Suprapubic skin (tissue), 4 donors: ENCODE results near the gene POLD1. TPM values are rescaled to one million over a fixed set of nuclear protein-coding genes. Genes with fewer than 3 reads are reported as not detected.
A peak's percentile ranks its signal among the peaks of the same experiment; 100 is the strongest.

Experiments
- DNase-seq, 2 donors: peaks; one replicate each; pipeline ENCODE4 v3.0.0-alpha.2; 2019; ENCODE audit warnings: low spot score in 2 of 2
- H3K27ac ChIP-seq: fragments of 200-600 bp; sonication (generic); one replicate; pipeline ENCODE4 v1.5.1; 2019
- H3K27me3 ChIP-seq: fragments of 200-600 bp; sonication (generic); one replicate; pipeline ENCODE4 v1.5.1; 2019
- H3K36me3 ChIP-seq: fragments of 200-600 bp; sonication (generic); one replicate; pipeline ENCODE4 v1.5.1; 2019
- H3K4me1 ChIP-seq: fragments of 200-600 bp; sonication (generic); one replicate; pipeline ENCODE4 v1.5.1; 2019
- H3K4me3 ChIP-seq: fragments of 200-600 bp; sonication (generic); one replicate; pipeline ENCODE4 v1.5.1; 2019; ENCODE audit warnings: mild to moderate bottlenecking
- H3K9me3 ChIP-seq: fragments of 200-600 bp; sonication (generic); one replicate; pipeline ENCODE4 v1.5.1; 2019
- CTCF ChIP-seq, 2 donors: fragments of 200-600 bp in 1 of 2; fragments of 450-650 bp in 1 of 2; sonication (generic) in 1 of 2; IDR thresholded peaks; one replicate each; pipeline ENCODE4 v1.5.1; 2016 to 2019; ENCODE audit warnings: antibody characterized with exemption in 2 of 2, mild to moderate bottlenecking in 1 of 2, moderate library complexity in 1 of 2
- EP300 ChIP-seq: sonication (generic); formaldehyde crosslinking; IDR thresholded peaks from one replicate; pipeline ENCODE4 v1.6.1; 2017; ENCODE audit warnings: antibody characterized with exemption
- POLR2A ChIP-seq, 2 donors: fragments of 450-650 bp; IDR thresholded peaks; one replicate each; pipeline ENCODE4 v1.6.1; 2017; ENCODE audit warnings: antibody characterized with exemption in 2 of 2, mild to moderate bottlenecking in 2 of 2, moderate library complexity in 2 of 2
- POLR2AphosphoS5 ChIP-seq, 3 donors: sonication (generic); formaldehyde crosslinking; IDR thresholded peaks; one replicate each; pipeline ENCODE4 v1.6.1; 2017; ENCODE audit warnings: antibody characterized with exemption in 3 of 3
- WGBS: methylation state at CpG from one replicate; pipeline ENCODE4 v1.1.5; 2018; 5-methylcytosine and 5-hydroxymethylcytosine counted together
- total RNA-seq, 4 donors: library from RNA; depleted of rRNA; stranded (reverse); fragments of >200 nt; gene quantifications; one replicate each; pipeline ENCODE4 v1.1.0, GENCODE V29; 2016

The POLD1 gene
- total RNA-seq, 4 donors from 2014 or later, result 17.2 to 26.9 (median 21.5) TPM

GRCh38 chr19:50459638-50460037 lies 75.5 kb downstream of the POLD1 start:
- WGBS, result 63% methylated on average over 1 of the region's 1 CpG
- Histone ChIP-seq H3K9me3 (no peaks in the 10 kb centered on the region), H3K27ac (no peak overlapping the region), H3K4me3 (no peak overlapping the region), H3K27me3 (peaks cover 53% of the 10 kb centered on the region), H3K36me3 (no peaks in the 10 kb centered on the region), H3K4me1 (no peaks in the 10 kb centered on the region)
- no peak for DNase-seq
- no peak for TF ChIP-seq POLR2AphosphoS5 (IDR thresholded peaks at IDR 0.05)
- no peak for TF ChIP-seq POLR2A (IDR thresholded peaks at IDR 0.05)
- TF ChIP-seq EP300, result no peak
- no peak for TF ChIP-seq CTCF (IDR thresholded peaks at IDR 0.05)

GRCh38 chr19:50460161-50460765 lies 76.1 kb downstream of the POLD1 start:
- Histone ChIP-seq H3K27me3 (peaks cover 53% of the 10 kb centered on the region), H3K27ac (no peak overlapping the region), H3K4me3 (no peak overlapping the region), H3K4me1 (no peaks in the 10 kb centered on the region), H3K36me3 (no peaks in the 10 kb centered on the region), H3K9me3 (no peaks in the 10 kb centered on the region)
- TF ChIP-seq POLR2AphosphoS5 (IDR thresholded peaks at IDR 0.05) (no peak), CTCF (IDR thresholded peaks at IDR 0.05) (no peak), POLR2A (IDR thresholded peaks at IDR 0.05) (no peak), EP300 (no peak)
- no peak for DNase-seq
- WGBS, result 23% methylated on average over 13 of the region's 13 CpGs

- Histone ChIP-seq H3K27me3 (peaks cover 53% of the 10 kb centered on the region), H3K36me3 (no peaks in the 10 kb centered on the region), H3K9me3 (no peaks in the 10 kb centered on the region), H3K4me1 (peaks cover 1% of the 10 kb centered on the region), H3K27ac (no peak overlapping the region), H3K4me3 (no peak overlapping the region)
- TF ChIP-seq POLR2AphosphoS5 (IDR thresholded peaks at IDR 0.05) (no peak), CTCF (IDR thresholded peaks at IDR 0.05) (peak; percentile 61 to 88)
- no peak for DNase-seq
- 37% methylated on average over 28 of the region's 28 CpGs for WGBS
Observed at GRCh38 chr19:50461066-50461875, 77.1 kb downstream of the POLD1 start.

- DNase-seq, result no peak
- Histone ChIP-seq H3K27ac (no peak overlapping the region), H3K36me3 (no peaks in the 10 kb centered on the region), H3K4me3 (no peak overlapping the region), H3K4me1 (peaks cover 5% of the 10 kb centered on the region), H3K9me3 (no peaks in the 10 kb centered on the region), H3K27me3 (peaks cover 37% of the 10 kb centered on the region)
- 82% methylated on average over 7 of the region's 7 CpGs for WGBS
- no peak for TF ChIP-seq CTCF (IDR thresholded peaks at IDR 0.05)
- no peak for TF ChIP-seq POLR2AphosphoS5 (IDR thresholded peaks at IDR 0.05)
- TF ChIP-seq POLR2A (IDR thresholded peaks at IDR 0.05), result no peak
- no peak for TF ChIP-seq EP300
Observed at GRCh38 chr19:50462970-50463369, 78.8 kb downstream of the POLD1 start.

DNA sequence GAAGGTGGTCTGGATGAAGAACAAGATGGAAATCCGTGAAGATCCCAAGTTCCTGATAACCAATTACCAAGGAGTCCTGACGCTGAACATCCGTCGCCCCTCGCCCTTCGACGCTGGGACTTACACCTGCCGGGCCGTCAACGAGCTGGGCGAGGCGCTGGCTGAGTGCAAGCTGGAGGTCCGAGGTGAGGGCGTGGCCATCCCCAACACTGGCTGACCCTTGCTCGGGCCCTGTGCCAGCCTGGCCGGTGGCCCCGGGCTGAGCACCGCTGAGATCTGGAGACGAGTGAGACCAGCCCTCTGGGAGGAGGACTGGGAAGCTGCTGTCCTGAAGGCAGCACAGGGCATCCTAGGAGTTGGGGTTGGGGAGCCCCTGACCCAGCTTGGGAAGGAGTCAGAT lies 80.2 kb downstream of the POLD1 start:
- WGBS, result 83% methylated on average over 17 of the region's 19 CpGs
- H3K4me3 ChIP-seq, result no peak overlapping the region
- TF ChIP-seq POLR2AphosphoS5 (IDR thresholded peaks at IDR 0.05), result no peak
- TF ChIP-seq EP300, result no peak
- TF ChIP-seq POLR2A (IDR thresholded peaks at IDR 0.05), result no peak
- no peak for TF ChIP-seq CTCF (IDR thresholded peaks at IDR 0.05)
- no peaks in the 10 kb centered on the region for H3K9me3 ChIP-seq
- H3K36me3 ChIP-seq, result no peaks in the 10 kb centered on the region
- peaks cover 24% of the 10 kb centered on the region for H3K27me3 ChIP-seq
- H3K4me1 ChIP-seq, result peaks cover 5% of the 10 kb centered on the region
- no peak for DNase-seq
- H3K27ac ChIP-seq, result no peak overlapping the region
